Panc1 (cell line): ENCODE results near the gene GIT1. TPM values are rescaled to one million over a fixed set of nuclear protein-coding genes. Genes with fewer than 3 reads are reported as not detected.

Experiments
- ATAC-seq: fragments of 200-7000 bp; cut with Tn5 transposase; 2 replicates; pipeline ENCODE4 v1.9.1; 2020; ENCODE audit warnings: mild to moderate bottlenecking, moderate library complexity
- BruUV-seq: library from RNA; stranded (reverse); fragments of 400-500 nt; replicated peaks from 2 replicates; lab custom pipeline; 2021; lab: Mats Ljungman, UMichigan
- CTCF ChIA-PET: fragments of 300-600 bp; sonication (Branson Sonifier 250); formaldehyde crosslinking; loops from one replicate; lab custom pipeline; 2022; ENCODE audit warnings: antibody characterized with exemption; lab: Charles Lee
- POLR2A ChIA-PET: fragments of 300-600 bp; sonication (Branson Sonifier 250); formaldehyde crosslinking; loops from one replicate; lab custom pipeline; 2022; ENCODE audit warnings: antibody characterized with exemption; lab: Charles Lee
- DNase-seq: peaks from one replicate; pipeline ENCODE4 v3.0.0-alpha.2; 2010; ENCODE audit warnings: low read depth, low spot score
- H3K27ac ChIP-seq: 2 replicates; pipeline ENCODE4 v1.5.1; 2011; ENCODE audit warnings: mild to moderate bottlenecking, low read length, inconsistent platforms
- H3K27me3 ChIP-seq: fragments of 200-500 bp; sonication (Bioruptor generic); 2 replicates; pipeline ENCODE4 v1.6.0; 2014; ENCODE audit warnings: low read length, inconsistent platforms; ENCODE audit not compliant: control insufficient read depth, insufficient read depth
- H3K36me3 ChIP-seq: fragments of 200-500 bp; sonication (Bioruptor generic); 2 replicates; pipeline ENCODE4 v1.5.1; 2014; ENCODE audit warnings: inconsistent platforms, mild to moderate bottlenecking, low read length, moderate library complexity; ENCODE audit not compliant: control insufficient read depth, insufficient read depth
- H3K4me1 ChIP-seq: 2 replicates; pipeline ENCODE4 v1.5.1; 2011; ENCODE audit warnings: inconsistent platforms, mild to moderate bottlenecking, low read length, moderate library complexity; ENCODE audit not compliant: control insufficient read depth, insufficient read depth
- H3K4me3 ChIP-seq, 2 experiments: 2 replicates each; pipeline ENCODE4 v1.5.1; 2011 to 2012; ENCODE audit warnings: low read depth in 2 of 2, low read length in 2 of 2, mild to moderate bottlenecking in 2 of 2, inconsistent platforms in 1 of 2, moderate library complexity in 1 of 2
- H3K9me3 ChIP-seq: fragments of 200-500 bp; sonication (Bioruptor generic); 2 replicates; pipeline ENCODE4 v1.5.1; 2014; ENCODE audit warnings: low read depth, mild to moderate bottlenecking, inconsistent platforms, low read length, moderate library complexity; ENCODE audit not compliant: control insufficient read depth, insufficient read depth
- CTCF ChIP-seq: fragments of 450-650 bp; IDR thresholded peaks from 2 replicates; pipeline ENCODE4 v1.5.1; 2017; ENCODE audit warnings: mild to moderate bottlenecking
- POLR2AphosphoS5 ChIP-seq: IDR thresholded peaks from 2 replicates; pipeline ENCODE4 v1.6.1; 2012; ENCODE audit warnings: mild to moderate bottlenecking, low read depth, low read length, moderate library complexity
- REST ChIP-seq, 2 experiments: IDR thresholded peaks; 2 replicates each; pipeline ENCODE4 v1.6.1; 2011 to 2012; ENCODE audit warnings: low read depth in 2 of 2, control low read depth in 1 of 2, low read length in 1 of 2, mild to moderate bottlenecking in 1 of 2, moderate library complexity in 1 of 2; ENCODE audit not compliant: insufficient read depth in 1 of 2
- SIN3A ChIP-seq: IDR thresholded peaks from 2 replicates; pipeline ENCODE4 v1.6.1; 2012; ENCODE audit warnings: low read depth, mild to moderate bottlenecking, low read length, moderate library complexity, borderline replicate concordance; ENCODE audit not compliant: insufficient read depth
- TCF7L2 ChIP-seq: IDR thresholded peaks from 2 replicates; pipeline ENCODE4 v1.6.1; 2011; ENCODE audit warnings: mild to moderate bottlenecking, low read depth, low read length, inconsistent platforms
- in situ Hi-C: cut with HindIII; loops from 2 replicates; pipeline ENCODE4 v1.10.0; 2016; ENCODE audit warnings: low sequenced_read_pairs, low pct_unique_long_range_greater_than_20kb
- intact Hi-C: fragments of 100-400 bp; cut with micrococcal nuclease; formaldehyde crosslinking; loops from one replicate; pipeline ENCODE4 v1.10.0; 2022; ENCODE audit not compliant: unreplicated experiment
- total RNA-seq: library from RNA; stranded (reverse); gene quantifications from one replicate; pipeline ENCODE4 v1.2.1, GENCODE V29; 2021; ENCODE audit not compliant: unreplicated experiment

The GIT1 gene
- total RNA-seq, 1 experiment from 2014 or later, result 94.6 TPM

- peak overlapping the region; percentile 81 to 88 for H3K4me3 ChIP-seq
- peaks cover 14% of the 10 kb centered on the region for H3K4me1 ChIP-seq
- no peaks in the 10 kb centered on the region for H3K27me3 ChIP-seq
- H3K9me3 ChIP-seq, result no peaks in the 10 kb centered on the region
- TF ChIP-seq CTCF (peak; percentile 72), TCF7L2 (no peak), REST (IDR thresholded peaks at IDR 0.05; ENCODE audit: insufficient read depth in 1 of 2, low read depth in 2 of 2, low read length in 1 of 2) (no peak)
- BruUV-seq, result TSS peak; percentile 84
- ATAC-seq (peak; percentile 66), DNase-seq (no peak)
- intact Hi-C loops (no loop called here), in situ Hi-C loops (no loop called here)
- H3K27ac ChIP-seq, result peak overlapping the region; percentile 92
- CTCF ChIA-PET, result interaction anchor here (0.5 kb wide), 1 partner anchor 740 kb away, joined by 4 read pairs; no protein-coding TSS in a partner anchor
- POLR2A ChIA-PET, result interaction anchor here (0.7 kb wide), 1 partner anchor 219 kb away, joined by 3 read pairs; no protein-coding TSS in a partner anchor
- no peaks in the 10 kb centered on the region for H3K36me3 ChIP-seq
Observed at GRCh38 chr17:29567554-29568330, 21.7 kb downstream of the GIT1 start.

- no peak for DNase-seq
- ATAC-seq, result peak; percentile 31
- intact Hi-C loops, result no loop called here
- no TSS peak for BruUV-seq
- Histone ChIP-seq H3K4me1 (peaks cover 14% of the 10 kb centered on the region), H3K36me3 (no peaks in the 10 kb centered on the region), H3K27me3 (no peaks in the 10 kb centered on the region), H3K4me3 (peak overlapping the region; percentile 81 to 88), H3K27ac (peak overlapping the region; percentile 92), H3K9me3 (no peaks in the 10 kb centered on the region)
- in situ Hi-C loops, result no loop called here
- TF ChIP-seq SIN3A (0 out of 2 replicates have a peak, but pooled peaks have one; percentile 73), TCF7L2 (no peak), POLR2AphosphoS5 (no peak), CTCF (no peak)
- CTCF ChIA-PET, result interaction anchor here (1.6 kb wide), 1 partner anchor 197 kb away, joined by 8 read pairs; no protein-coding TSS in a partner anchor
- POLR2A ChIA-PET, result no interaction called here
Observed at GRCh38 chr17:29567304-29567553, 22.2 kb downstream of the GIT1 start.
